NCI-H524 treated with DMSO at 0.1 percent for 48 hours (cell line): ENCODE data around the gene SLC39A1.
"Not testable (repeated sequence)": the region's sequence is repeated elsewhere in the genome, so short reads cannot be mapped to it uniquely, and the experiment has no call there.

Experiments used
- DNase-seq: peaks from one replicate; lab custom pipeline; 2025; lab: John Stamatoyannopoulos, UW

Gene SLC39A1

GRCh38 chr1:153963030-153963849 is at the start of gene SLC39A1:
Gene SLC39A1, minus strand, starts transcription at chr1:153963537. Its CDS starts 822 bp downstream, at chr1:153962715.
- DNase-seq = peak; percentile 82

- DNase-seq = not testable (repeated sequence)
Measured at GRCh38 chr1:154012543-154012942, 49.2 kb upstream of the SLC39A1 start.

- no peak for DNase-seq
Measured at GRCh38 chr1:154012129-154012528, 48.8 kb upstream of the SLC39A1 start.

GRCh38 chr1:154006136-154006535 is 42.8 kb upstream of the SLC39A1 start:
- DNase-seq = no peak

- DNase-seq = no peak
Measured at GRCh38 chr1:154000420-154000819, 37.1 kb upstream of the SLC39A1 start.

- DNase-seq = not testable (repeated sequence)
Measured at GRCh38 chr1:153996882-153997281, 33.5 kb upstream of the SLC39A1 start.

GRCh38 chr1:153995640-153996039 is 32.3 kb upstream of the SLC39A1 start:
- DNase-seq = no peak

- no peak for DNase-seq
Measured at GRCh38 chr1:153995202-153995601, 31.9 kb upstream of the SLC39A1 start.

GRCh38 chr1:153991806-153992205 is 28.5 kb upstream of the SLC39A1 start:
- DNase-seq = no peak

- no peak for DNase-seq
Measured at GRCh38 chr1:153991151-153991630, 27.9 kb upstream of the SLC39A1 start.

GRCh38 chr1:153990468-153991150 is 27.3 kb upstream of the SLC39A1 start, which contains the start of gene RPS27:
Gene RPS27, plus strand, starts transcription at chr1:153990762. Its CDS starts 35 bp downstream, at chr1:153990797.
- DNase-seq = peak; percentile 74

GRCh38 chr1:153987621-153988020 is 24.3 kb upstream of the SLC39A1 start:
- DNase-seq = no peak

GRCh38 chr1:153985941-153986761 is 22.8 kb upstream of the SLC39A1 start, which contains the start of gene RAB13:
Gene RAB13, minus strand, starts transcription at chr1:153986339. Its CDS starts 103 bp downstream, at chr1:153986236.
- DNase-seq = no peak

GRCh38 chr1:153985341-153985912 is 22.1 kb upstream of the SLC39A1 start:
- DNase-seq = no peak

GRCh38 chr1:153984123-153984894 is 21.0 kb upstream of the SLC39A1 start:
- no peak for DNase-seq

GRCh38 chr1:153981735-153982134 is 18.4 kb upstream of the SLC39A1 start:
- not testable (repeated sequence) for DNase-seq

- DNase-seq = not testable (repeated sequence)
Measured at GRCh38 chr1:153979091-153979490, 15.8 kb upstream of the SLC39A1 start.

- DNase-seq = no peak
Measured at GRCh38 chr1:153978274-153978909, 15.1 kb upstream of the SLC39A1 start.

- no peak for DNase-seq
Measured at GRCh38 chr1:153977250-153978240, 14.2 kb upstream of the SLC39A1 start, which contains the start of gene JTB. Gene JTB, minus strand, starts transcription at chr1:153977674. Its CDS starts 422 bp downstream, at chr1:153977252.
